T1000 (cell line): ENCODE data around the gene ENTPD3.
"Not testable (repeated sequence)": the region's sequence is repeated elsewhere in the genome, so short reads cannot be mapped to it uniquely, and the experiment has no call there.

Source experiments
- DNase-seq: peaks from one replicate; lab custom pipeline; 2025; ENCODE audit warnings: mixed read lengths; lab: John Stamatoyannopoulos, UW

ENTPD3 gene

GRCh38 chr3:40460481-40460880, 73.5 kb downstream of the ENTPD3 start:
- DNase-seq = not testable (repeated sequence)

- DNase-seq = no peak
Measured at GRCh38 chr3:40461161-40461560, 74.2 kb downstream of the ENTPD3 start.

GRCh38 chr3:40462838-40463237, 75.9 kb downstream of the ENTPD3 start:
- not testable (repeated sequence) for DNase-seq

GRCh38 chr3:40463579-40463978, 76.6 kb downstream of the ENTPD3 start:
- DNase-seq = no peak

GRCh38 chr3:40464339-40465110, 77.5 kb downstream of the ENTPD3 start:
- DNase-seq = no peak

- DNase-seq = no peak
Measured at GRCh38 chr3:40465111-40465407, 78.1 kb downstream of the ENTPD3 start.

- no peak for DNase-seq
Measured at GRCh38 chr3:40465456-40465855, 78.5 kb downstream of the ENTPD3 start.

- no peak for DNase-seq
Measured at GRCh38 chr3:40468018-40468417, 81.0 kb downstream of the ENTPD3 start.

GRCh38 chr3:40470701-40471100, 83.7 kb downstream of the ENTPD3 start:
- DNase-seq = no peak

- peak; percentile 48 for DNase-seq
Measured at GRCh38 chr3:40476478-40477470, 89.8 kb downstream of the ENTPD3 start, which contains the start of gene ZNF619. Gene ZNF619, plus strand, starts transcription at chr3:40477122. Its CDS starts 858 bp downstream, at chr3:40477980.

GRCh38 chr3:40477666-40478065, 90.7 kb downstream of the ENTPD3 start:
- no peak for DNase-seq
